GM23338 (cell line): Measurements from ENCODE around the gene ITCH. TPM values are rescaled to one million over a fixed set of nuclear protein-coding genes. Genes with fewer than 3 reads are reported as not detected.

Experiments used
- ATAC-seq: fragments of 200-7000 bp; cut with Tn5 transposase; 3 replicates; pipeline ENCODE4 v1.9.1; 2020
- DNase-seq: peaks from one replicate; pipeline ENCODE4 v3.0.0-alpha.2; 2015; ENCODE audit warnings: low spot score
- H2AFZ ChIP-seq: fragments of 200-600 bp; sonication (generic); 2 replicates; pipeline ENCODE4 v1.8.0; 2016; ENCODE audit warnings: antibody characterized with exemption, mild to moderate bottlenecking, moderate library complexity
- H3F3A ChIP-seq: fragments of 200-600 bp; sonication (generic); replicated peaks from 2 replicates; pipeline ENCODE4 v1.8.0; 2017; ENCODE audit warnings: antibody characterized with exemption, mixed run types, low read depth
- H3K27ac ChIP-seq: fragments of 200-600 bp; sonication (generic); 2 replicates; pipeline ENCODE4 v1.6.1; 2016; ENCODE audit warnings: low read depth
- H3K27me3 ChIP-seq: fragments of 200-600 bp; sonication (generic); 2 replicates; pipeline ENCODE4 v1.8.0; 2016; ENCODE audit warnings: mild to moderate bottlenecking, mixed run types, moderate library complexity; ENCODE audit not compliant: insufficient read depth
- H3K36me3 ChIP-seq: fragments of 200-600 bp; sonication (generic); 2 replicates; pipeline ENCODE4 v1.8.0; 2016; ENCODE audit warnings: mild to moderate bottlenecking; ENCODE audit not compliant: insufficient read depth
- H3K4me1 ChIP-seq: fragments of 200-600 bp; sonication (generic); 2 replicates; pipeline ENCODE4 v1.8.0; 2016; ENCODE audit warnings: mild to moderate bottlenecking, moderate library complexity; ENCODE audit not compliant: insufficient read depth
- H3K4me2 ChIP-seq: fragments of 200-600 bp; sonication (generic); 2 replicates; pipeline ENCODE4 v1.7.1; 2017; ENCODE audit warnings: mixed run types
- H3K4me3 ChIP-seq: fragments of 200-600 bp; sonication (generic); 2 replicates; pipeline ENCODE4 v1.6.1; 2016; ENCODE audit warnings: mixed run types
- H3K79me2 ChIP-seq: fragments of 200-600 bp; sonication (generic); replicated peaks from 2 replicates; pipeline ENCODE4 v1.8.0; 2017; ENCODE audit warnings: mild to moderate bottlenecking; ENCODE audit not compliant: insufficient read depth
- H3K9me2 ChIP-seq: fragments of 200-600 bp; sonication (generic); 2 replicates; pipeline ENCODE4 v1.8.0; 2017; ENCODE audit not compliant: insufficient read depth
- H4K20me1 ChIP-seq: fragments of 200-600 bp; sonication (generic); replicated peaks from 2 replicates; pipeline ENCODE4 v1.8.0; 2017; ENCODE audit warnings: mild to moderate bottlenecking; ENCODE audit not compliant: insufficient read depth
- H3K27ac Mint-ChIP-seq: 2 replicates; pipeline ENCODE4 v1.8.0; 2020; ENCODE audit warnings: inconsistent platforms, mild to moderate bottlenecking, moderate library complexity, mixed read lengths
- H3K27me3 Mint-ChIP-seq: 3 replicates; pipeline ENCODE4 v1.8.0; 2022; ENCODE audit warnings: low read depth, mild to moderate bottlenecking, moderate library complexity, mixed read lengths, inconsistent platforms; ENCODE audit not compliant: insufficient read depth, poor library complexity
- H3K36me3 Mint-ChIP-seq: 3 replicates; pipeline ENCODE4 v1.8.0; 2021; ENCODE audit warnings: low read depth, mild to moderate bottlenecking, inconsistent platforms, moderate library complexity, mixed read lengths
- H3K4me1 Mint-ChIP-seq: 3 replicates; pipeline ENCODE4 v1.8.0; 2020; ENCODE audit warnings: mild to moderate bottlenecking, inconsistent platforms, mixed read lengths
- H3K4me3 Mint-ChIP-seq: 3 replicates; pipeline ENCODE4 v1.8.0; 2021; ENCODE audit warnings: moderate library complexity, mild to moderate bottlenecking, inconsistent platforms, mixed read lengths
- H3K9me3 Mint-ChIP-seq: 3 replicates; pipeline ENCODE4 v1.8.0; 2020; ENCODE audit warnings: moderate library complexity, mild to moderate bottlenecking, inconsistent platforms, mixed read lengths
- EZH2 ChIP-seq: fragments of 200-600 bp; sonication (generic); IDR thresholded peaks from one replicate; pipeline ENCODE4 v1.8.0; 2017; ENCODE audit warnings: antibody characterized with exemption, mild to moderate bottlenecking, low read depth; ENCODE audit not compliant: unreplicated experiment
- EZH2phosphoT487 ChIP-seq: fragments of 200-600 bp; sonication (generic); IDR thresholded peaks from one replicate; pipeline ENCODE4 v1.8.1; 2018; ENCODE audit warnings: antibody characterized with exemption; ENCODE audit not compliant: unreplicated experiment
- JUNB ChIP-seq: IDR thresholded peaks from one replicate; pipeline ENCODE4 v1.6.1; 2016; ENCODE audit warnings: antibody characterized with exemption; ENCODE audit not compliant: unreplicated experiment
- POLR2AphosphoS5 ChIP-seq: IDR thresholded peaks from 2 replicates; pipeline ENCODE4 v1.6.1; 2016; ENCODE audit warnings: antibody characterized with exemption, low read depth
- ZNF114 ChIP-seq: fragments of 250-450 bp; sonication (Bioruptor Pico); IDR thresholded peaks from 2 replicates; pipeline ENCODE4 v1.5.0; 2020; ENCODE audit warnings: mild to moderate bottlenecking, moderate library complexity
- ZNF331 ChIP-seq: fragments of 250-450 bp; sonication (Bioruptor Pico); IDR thresholded peaks from 2 replicates; pipeline ENCODE4 v1.5.0; 2020; ENCODE audit warnings: low read depth, mild to moderate bottlenecking, moderate library complexity
- polyA plus RNA-seq: library from polyadenylated mRNA; unstranded; fragments of >200 nt; fragmentation: Nextera tagmentation; extraction: Ambion mirVana; gene quantifications from 2 replicates; pipeline ENCODE4 v1.2.1, GENCODE V29; 2016
- total RNA-seq: library from RNA; depleted of rRNA; stranded (reverse); fragments of >200 nt; shearing (Covaris generic); gene quantifications from 2 replicates; pipeline ENCODE4 v1.2.3, GENCODE V29; 2014
- TF ChIP-seq, protein P1 (sequence below), 2 experiments: fragments of 200-600 bp in 1 of 2; sonication (generic) in 1 of 2; conservative IDR thresholded peaks; 2 replicates each; pipeline versions ENCODE4 v1.5.1 to v1.6.1; 2016 to 2017; ENCODE audit warnings: antibody characterized with exemption in 2 of 2, low read depth in 2 of 2, mild to moderate bottlenecking in 2 of 2, moderate library complexity in 1 of 2
- TF ChIP-seq, protein P2 (sequence below): IDR thresholded peaks from one replicate; pipeline ENCODE4 v1.6.1; 2018; ENCODE audit warnings: antibody characterized with exemption; ENCODE audit not compliant: unreplicated experiment

The ITCH gene
- total and polyA plus RNA-seq, 2 experiments from 2014 or later = 16.4 to 31.6 TPM

DNA sequence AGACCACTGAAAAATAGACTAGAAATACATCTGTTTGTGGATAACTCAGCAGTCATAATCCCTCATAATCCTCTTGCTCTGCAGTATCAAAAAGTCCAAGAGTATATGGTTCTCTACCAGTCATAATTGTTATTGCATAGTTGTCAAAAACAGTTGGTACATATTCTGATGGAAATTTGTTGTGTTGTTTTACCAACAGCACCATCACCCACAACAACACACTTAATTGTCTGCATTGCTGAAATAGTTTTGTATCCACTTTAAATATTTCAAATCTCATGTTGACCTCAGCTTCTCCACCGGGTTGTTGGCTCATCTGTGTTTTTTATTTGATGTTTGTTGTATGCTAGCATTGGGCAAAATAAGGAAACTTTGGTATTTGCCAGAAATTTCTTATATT, 39.4 kb downstream of the ITCH start (continued):
- TF ChIP-seq ZNF114 = no peak
- TF ChIP-seq EZH2phosphoT487 = no peak
- TF ChIP-seq ZNF331 = no peak

DNA sequence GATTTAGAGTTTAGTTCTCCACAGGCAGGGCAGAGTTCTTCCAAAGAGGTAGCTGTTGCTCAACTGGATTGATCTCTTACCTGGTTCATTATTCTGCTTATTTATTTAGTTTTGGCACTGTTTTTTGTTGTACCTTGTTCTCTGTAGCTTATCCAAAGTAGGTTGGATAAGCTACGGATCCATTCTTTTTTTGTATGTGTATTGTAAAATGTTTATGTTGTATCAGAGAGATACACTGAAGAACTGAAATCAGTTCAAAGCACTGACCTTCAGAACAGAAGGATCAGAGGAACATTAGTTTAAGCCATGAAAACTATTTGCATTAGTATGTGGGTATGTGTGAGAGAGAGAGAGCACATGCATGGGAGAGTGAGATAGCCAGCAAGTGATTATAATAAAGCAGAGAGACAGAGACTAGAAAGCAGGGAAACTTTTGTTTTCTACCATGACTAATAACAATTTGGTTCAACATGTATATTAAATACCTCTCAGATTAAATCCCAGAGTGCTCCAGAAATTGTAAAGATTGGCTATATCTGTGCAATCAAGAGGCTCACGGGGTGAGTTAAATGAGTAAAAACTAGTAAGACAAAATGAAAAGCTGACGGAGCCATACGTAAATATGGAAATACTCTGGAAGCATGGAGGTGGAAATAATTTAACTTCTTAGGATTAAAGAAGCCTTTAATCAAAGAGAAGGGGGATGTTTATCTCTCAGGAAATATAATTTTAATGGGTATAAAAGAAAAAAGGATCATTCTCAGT, 40.2 kb downstream of the ITCH start:
- H3K4me3 Mint-ChIP-seq = no peak overlapping the region
- Histone ChIP-seq H3K4me3 (no peak overlapping the region), H4K20me1 (0 out of 2 replicates have a peak, but pooled peaks cover 14% of the 10 kb centered on the region), H3K79me2 (peaks cover 71% of the 10 kb centered on the region), H3K9me2 (no peaks in the 10 kb centered on the region), H3K27me3 (no peaks in the 10 kb centered on the region), H3K4me2 (no peak overlapping the region), H3K36me3 (no peaks in the 10 kb centered on the region), H2AFZ (no peak overlapping the region), H3K4me1 (peaks cover 6% of the 10 kb centered on the region; the same call in 1 of the 2 replicates), H3K27ac (no peak overlapping the region), H3F3A (no peaks in the 10 kb centered on the region)
- ATAC-seq (no peak), DNase-seq (no peak)
- peak overlapping the region; percentile 29; the same call in 1 of the 2 replicates for H3K27ac Mint-ChIP-seq
- H3K36me3 Mint-ChIP-seq = peaks cover 10% of the 10 kb centered on the region; the same call in 2 of the 3 replicates
- H3K27me3 Mint-ChIP-seq = peaks cover 3% of the 10 kb centered on the region
- peaks cover 16% of the 10 kb centered on the region for H3K4me1 Mint-ChIP-seq
- TF ChIP-seq, protein P1, sequence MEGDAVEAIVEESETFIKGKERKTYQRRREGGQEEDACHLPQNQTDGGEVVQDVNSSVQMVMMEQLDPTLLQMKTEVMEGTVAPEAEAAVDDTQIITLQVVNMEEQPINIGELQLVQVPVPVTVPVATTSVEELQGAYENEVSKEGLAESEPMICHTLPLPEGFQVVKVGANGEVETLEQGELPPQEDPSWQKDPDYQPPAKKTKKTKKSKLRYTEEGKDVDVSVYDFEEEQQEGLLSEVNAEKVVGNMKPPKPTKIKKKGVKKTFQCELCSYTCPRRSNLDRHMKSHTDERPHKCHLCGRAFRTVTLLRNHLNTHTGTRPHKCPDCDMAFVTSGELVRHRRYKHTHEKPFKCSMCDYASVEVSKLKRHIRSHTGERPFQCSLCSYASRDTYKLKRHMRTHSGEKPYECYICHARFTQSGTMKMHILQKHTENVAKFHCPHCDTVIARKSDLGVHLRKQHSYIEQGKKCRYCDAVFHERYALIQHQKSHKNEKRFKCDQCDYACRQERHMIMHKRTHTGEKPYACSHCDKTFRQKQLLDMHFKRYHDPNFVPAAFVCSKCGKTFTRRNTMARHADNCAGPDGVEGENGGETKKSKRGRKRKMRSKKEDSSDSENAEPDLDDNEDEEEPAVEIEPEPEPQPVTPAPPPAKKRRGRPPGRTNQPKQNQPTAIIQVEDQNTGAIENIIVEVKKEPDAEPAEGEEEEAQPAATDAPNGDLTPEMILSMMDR (conservative IDR thresholded peaks at IDR 0.05; ENCODE audit: low read depth in 2 of 2) = no peak
- no peak for TF ChIP-seq JUNB
- H3K9me3 Mint-ChIP-seq = no peaks in the 10 kb centered on the region

DNA sequence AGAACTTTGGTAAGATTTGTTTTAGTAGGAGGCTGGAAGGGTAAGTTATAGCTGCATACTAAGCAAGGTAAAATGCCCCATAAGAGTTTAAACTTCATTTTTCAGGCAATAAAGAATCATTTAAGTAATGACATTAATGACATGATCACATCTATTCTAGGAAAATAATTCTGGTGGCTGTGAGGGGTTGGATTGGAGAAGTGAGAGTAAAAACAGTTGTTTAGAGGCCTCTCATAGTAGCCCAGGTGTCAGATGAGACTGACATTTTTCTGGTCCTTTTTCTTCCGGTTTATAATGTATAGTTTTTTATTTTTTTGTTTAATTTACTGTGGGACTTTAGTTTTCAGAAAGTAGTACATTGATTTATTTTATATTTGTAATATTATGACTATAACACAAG, 40.8 kb downstream of the ITCH start:
- peaks cover 2% of the 10 kb centered on the region; the same call in 1 of the 2 replicates for H3K36me3 ChIP-seq
- Mint-ChIP-seq H3K36me3 (peaks cover 13% of the 10 kb centered on the region; the same call in 2 of the 3 replicates), H3K9me3 (no peaks in the 10 kb centered on the region), H3K27ac (0 out of 2 replicates have a peak overlapping the region, but pooled peaks have one; percentile 29), H3K4me1 (peaks cover 16% of the 10 kb centered on the region), H3K4me3 (no peak overlapping the region), H3K27me3 (peaks cover 3% of the 10 kb centered on the region)
- no peak overlapping the region for H2AFZ ChIP-seq
- H3K9me2 ChIP-seq = no peaks in the 10 kb centered on the region
- no peaks in the 10 kb centered on the region for H3K27me3 ChIP-seq
- ATAC-seq = no peak
- H3F3A ChIP-seq = no peaks in the 10 kb centered on the region
- H3K4me3 ChIP-seq = no peak overlapping the region
- H3K4me1 ChIP-seq = peaks cover 6% of the 10 kb centered on the region; the same call in 1 of the 2 replicates
- no peak for DNase-seq
- 0 out of 2 replicates have a peak, but pooled peaks cover 10% of the 10 kb centered on the region for H4K20me1 ChIP-seq
- no peak overlapping the region for H3K4me2 ChIP-seq
- no peak overlapping the region for H3K27ac ChIP-seq
- H3K79me2 ChIP-seq = peaks cover 65% of the 10 kb centered on the region
- TF ChIP-seq EZH2 (no peak), POLR2AphosphoS5 (no peak), ZNF331 (no peak), JUNB (no peak)
- TF ChIP-seq, protein P2, sequence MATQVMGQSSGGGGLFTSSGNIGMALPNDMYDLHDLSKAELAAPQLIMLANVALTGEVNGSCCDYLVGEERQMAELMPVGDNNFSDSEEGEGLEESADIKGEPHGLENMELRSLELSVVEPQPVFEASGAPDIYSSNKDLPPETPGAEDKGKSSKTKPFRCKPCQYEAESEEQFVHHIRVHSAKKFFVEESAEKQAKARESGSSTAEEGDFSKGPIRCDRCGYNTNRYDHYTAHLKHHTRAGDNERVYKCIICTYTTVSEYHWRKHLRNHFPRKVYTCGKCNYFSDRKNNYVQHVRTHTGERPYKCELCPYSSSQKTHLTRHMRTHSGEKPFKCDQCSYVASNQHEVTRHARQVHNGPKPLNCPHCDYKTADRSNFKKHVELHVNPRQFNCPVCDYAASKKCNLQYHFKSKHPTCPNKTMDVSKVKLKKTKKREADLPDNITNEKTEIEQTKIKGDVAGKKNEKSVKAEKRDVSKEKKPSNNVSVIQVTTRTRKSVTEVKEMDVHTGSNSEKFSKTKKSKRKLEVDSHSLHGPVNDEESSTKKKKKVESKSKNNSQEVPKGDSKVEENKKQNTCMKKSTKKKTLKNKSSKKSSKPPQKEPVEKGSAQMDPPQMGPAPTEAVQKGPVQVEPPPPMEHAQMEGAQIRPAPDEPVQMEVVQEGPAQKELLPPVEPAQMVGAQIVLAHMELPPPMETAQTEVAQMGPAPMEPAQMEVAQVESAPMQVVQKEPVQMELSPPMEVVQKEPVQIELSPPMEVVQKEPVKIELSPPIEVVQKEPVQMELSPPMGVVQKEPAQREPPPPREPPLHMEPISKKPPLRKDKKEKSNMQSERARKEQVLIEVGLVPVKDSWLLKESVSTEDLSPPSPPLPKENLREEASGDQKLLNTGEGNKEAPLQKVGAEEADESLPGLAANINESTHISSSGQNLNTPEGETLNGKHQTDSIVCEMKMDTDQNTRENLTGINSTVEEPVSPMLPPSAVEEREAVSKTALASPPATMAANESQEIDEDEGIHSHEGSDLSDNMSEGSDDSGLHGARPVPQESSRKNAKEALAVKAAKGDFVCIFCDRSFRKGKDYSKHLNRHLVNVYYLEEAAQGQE = no peak
- TF ChIP-seq, protein P1 (conservative IDR thresholded peaks at IDR 0.05; ENCODE audit: low read depth in 2 of 2) = no peak
